ENCODE data around the gene FOXA2. TPM values are rescaled to one million over a fixed set of nuclear protein-coding genes. Genes with fewer than 3 reads are reported as not detected.

Gene FOXA2
- total and polyA plus RNA-seq, 9 of the 15 experiments (the other 6 are each of a cell fraction or from before 2014, with no cell fraction given), result 0.10 to 1.0 (median 0.25) TPM

DNA sequence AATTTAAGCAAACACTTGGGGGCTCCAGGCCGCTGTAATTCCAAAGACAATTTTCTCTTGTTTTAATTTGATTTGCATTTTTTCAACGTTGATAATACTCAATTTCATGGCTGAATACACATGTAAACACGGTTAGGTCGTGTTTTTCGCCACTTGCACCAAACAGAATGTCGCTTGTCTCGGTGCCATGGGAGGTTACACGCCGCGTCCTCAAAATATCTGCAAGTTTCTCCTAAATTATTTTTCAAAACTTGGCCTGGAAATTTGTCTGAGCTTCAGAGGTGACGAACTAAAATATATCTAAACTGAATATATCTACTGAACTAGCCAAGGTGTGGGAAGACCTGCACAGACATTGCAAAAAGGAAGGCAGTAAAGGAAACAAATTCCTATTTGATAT, 15.0 kb downstream of the FOXA2 start (continued):
- TF ChIP-seq, protein P1, sequence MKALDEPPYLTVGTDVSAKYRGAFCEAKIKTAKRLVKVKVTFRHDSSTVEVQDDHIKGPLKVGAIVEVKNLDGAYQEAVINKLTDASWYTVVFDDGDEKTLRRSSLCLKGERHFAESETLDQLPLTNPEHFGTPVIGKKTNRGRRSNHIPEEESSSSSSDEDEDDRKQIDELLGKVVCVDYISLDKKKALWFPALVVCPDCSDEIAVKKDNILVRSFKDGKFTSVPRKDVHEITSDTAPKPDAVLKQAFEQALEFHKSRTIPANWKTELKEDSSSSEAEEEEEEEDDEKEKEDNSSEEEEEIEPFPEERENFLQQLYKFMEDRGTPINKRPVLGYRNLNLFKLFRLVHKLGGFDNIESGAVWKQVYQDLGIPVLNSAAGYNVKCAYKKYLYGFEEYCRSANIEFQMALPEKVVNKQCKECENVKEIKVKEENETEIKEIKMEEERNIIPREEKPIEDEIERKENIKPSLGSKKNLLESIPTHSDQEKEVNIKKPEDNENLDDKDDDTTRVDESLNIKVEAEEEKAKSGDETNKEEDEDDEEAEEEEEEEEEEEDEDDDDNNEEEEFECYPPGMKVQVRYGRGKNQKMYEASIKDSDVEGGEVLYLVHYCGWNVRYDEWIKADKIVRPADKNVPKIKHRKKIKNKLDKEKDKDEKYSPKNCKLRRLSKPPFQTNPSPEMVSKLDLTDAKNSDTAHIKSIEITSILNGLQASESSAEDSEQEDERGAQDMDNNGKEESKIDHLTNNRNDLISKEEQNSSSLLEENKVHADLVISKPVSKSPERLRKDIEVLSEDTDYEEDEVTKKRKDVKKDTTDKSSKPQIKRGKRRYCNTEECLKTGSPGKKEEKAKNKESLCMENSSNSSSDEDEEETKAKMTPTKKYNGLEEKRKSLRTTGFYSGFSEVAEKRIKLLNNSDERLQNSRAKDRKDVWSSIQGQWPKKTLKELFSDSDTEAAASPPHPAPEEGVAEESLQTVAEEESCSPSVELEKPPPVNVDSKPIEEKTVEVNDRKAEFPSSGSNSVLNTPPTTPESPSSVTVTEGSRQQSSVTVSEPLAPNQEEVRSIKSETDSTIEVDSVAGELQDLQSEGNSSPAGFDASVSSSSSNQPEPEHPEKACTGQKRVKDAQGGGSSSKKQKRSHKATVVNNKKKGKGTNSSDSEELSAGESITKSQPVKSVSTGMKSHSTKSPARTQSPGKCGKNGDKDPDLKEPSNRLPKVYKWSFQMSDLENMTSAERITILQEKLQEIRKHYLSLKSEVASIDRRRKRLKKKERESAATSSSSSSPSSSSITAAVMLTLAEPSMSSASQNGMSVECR (CRISPR knock-in tag; IDR thresholded peaks at IDR 0.05), result no peak
- TF ChIP-seq DNMT1 (IDR thresholded peaks at IDR 0.05) (no peak), ZNF41 (CRISPR knock-in tag; conservative IDR thresholded peaks at IDR 0.05) (no peak)

DNA sequence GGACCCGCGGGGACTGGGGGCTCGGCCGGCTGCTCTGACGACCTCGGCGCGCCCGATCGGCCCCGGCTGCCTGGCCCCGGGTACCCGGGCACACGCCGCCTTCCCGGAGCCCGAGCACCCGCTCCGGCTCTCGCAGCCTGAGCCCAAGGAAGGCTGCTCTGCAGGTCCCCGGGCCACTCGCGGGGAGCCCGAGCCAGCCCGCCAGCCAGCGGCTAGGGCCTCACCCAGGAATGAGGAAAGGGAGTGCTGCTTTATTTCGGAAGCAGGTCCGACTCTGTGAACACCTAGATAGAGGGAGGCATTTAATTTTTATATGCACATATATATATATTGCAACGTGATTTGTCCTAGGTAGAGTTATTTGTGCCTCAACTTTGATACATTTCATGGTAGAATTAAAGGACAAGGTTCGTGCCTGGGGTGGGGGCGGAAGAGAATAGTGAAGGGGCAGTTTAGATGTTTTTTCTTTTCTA, 15.5 kb downstream of the FOXA2 start:
- Histone ChIP-seq H2AFZ (ENCODE audit: low read depth, low read length) (no peak overlapping the region), H3K27me3 (ENCODE audit: control insufficient read depth in 2 of 2, insufficient read depth in 2 of 2, low read length in 2 of 2) (no peaks in the 10 kb centered on the region; a peak in 1 of 5 replicates), H3K9ac (ENCODE audit: insufficient read depth in 1 of 2, low read depth in 2 of 2, low read length in 2 of 2) (no peak overlapping the region), H3K9me1 (ENCODE audit: control insufficient read depth, insufficient read depth, low read length) (no peaks in the 10 kb centered on the region), H4K20me1 (replicated peaks; ENCODE audit: control insufficient read depth, insufficient read depth, low read length) (no peaks in the 10 kb centered on the region), H3K4me1 (replicated peaks in 1 of 2; ENCODE audit: control insufficient read depth in 2 of 2, insufficient read depth in 2 of 2, low read length in 2 of 2) (peaks cover 6 to 12% of the 10 kb centered on the region in 2 experiments; a peak in 4 of 5 replicates), H3K4me3 (no peak overlapping the region), H3K36me3 (ENCODE audit: control insufficient read depth, insufficient read depth, low read length) (no peaks in the 10 kb centered on the region), H3K4me2 (ENCODE audit: insufficient read depth, low read length) (no peak overlapping the region), H3K27ac (ENCODE audit: extremely low read depth, low read depth, low read length) (no peak overlapping the region), H3K9me3 (replicated peaks; ENCODE audit: control insufficient read depth, insufficient read depth, low read depth, low read length) (no peaks in the 10 kb centered on the region), H3K79me2 (ENCODE audit: control insufficient read depth, insufficient read depth, low read length) (no peaks in the 10 kb centered on the region)
- in situ Hi-C loops (cut with MboI) (no loop called here), intact Hi-C loops (cut with micrococcal nuclease) (no loop called here)
- CTCF ChIA-PET (ENCODE audit: low intra/inter-chr PET ratio), result no interaction called here
- no TSS peak for BruUV-seq (replicated peaks)
- POLR2A ChIA-PET, result no interaction called here
- FAIRE-seq (no peak), DNase-seq (ENCODE audit: extremely low read depth in 1 of 4, low spot score in 3 of 4) (no peak), ATAC-seq (no peak)
- WGBS (ENCODE audit: insufficient coverage, low coverage, missing lambda C conversion rate), result 48% methylated on average over 13 of the region's 31 CpGs
- TF ChIP-seq, protein P2, sequence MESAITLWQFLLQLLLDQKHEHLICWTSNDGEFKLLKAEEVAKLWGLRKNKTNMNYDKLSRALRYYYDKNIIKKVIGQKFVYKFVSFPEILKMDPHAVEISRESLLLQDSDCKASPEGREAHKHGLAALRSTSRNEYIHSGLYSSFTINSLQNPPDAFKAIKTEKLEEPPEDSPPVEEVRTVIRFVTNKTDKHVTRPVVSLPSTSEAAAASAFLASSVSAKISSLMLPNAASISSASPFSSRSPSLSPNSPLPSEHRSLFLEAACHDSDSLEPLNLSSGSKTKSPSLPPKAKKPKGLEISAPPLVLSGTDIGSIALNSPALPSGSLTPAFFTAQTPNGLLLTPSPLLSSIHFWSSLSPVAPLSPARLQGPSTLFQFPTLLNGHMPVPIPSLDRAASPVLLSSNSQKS (CRISPR knock-in tag; IDR thresholded peaks at IDR 0.05), result no peak
- no peak for TF ChIP-seq KLF6 (CRISPR knock-in tag; IDR thresholded peaks at IDR 0.05; ENCODE audit: borderline replicate concordance)
- TF ChIP-seq, protein P3, sequence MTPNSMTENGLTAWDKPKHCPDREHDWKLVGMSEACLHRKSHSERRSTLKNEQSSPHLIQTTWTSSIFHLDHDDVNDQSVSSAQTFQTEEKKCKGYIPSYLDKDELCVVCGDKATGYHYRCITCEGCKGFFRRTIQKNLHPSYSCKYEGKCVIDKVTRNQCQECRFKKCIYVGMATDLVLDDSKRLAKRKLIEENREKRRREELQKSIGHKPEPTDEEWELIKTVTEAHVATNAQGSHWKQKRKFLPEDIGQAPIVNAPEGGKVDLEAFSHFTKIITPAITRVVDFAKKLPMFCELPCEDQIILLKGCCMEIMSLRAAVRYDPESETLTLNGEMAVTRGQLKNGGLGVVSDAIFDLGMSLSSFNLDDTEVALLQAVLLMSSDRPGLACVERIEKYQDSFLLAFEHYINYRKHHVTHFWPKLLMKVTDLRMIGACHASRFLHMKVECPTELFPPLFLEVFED (CRISPR knock-in tag; conservative IDR thresholded peaks at IDR 0.05), result no peak
- TF ChIP-seq PPARD (CRISPR knock-in tag; IDR thresholded peaks at IDR 0.05), result no peak
- no peak for TF ChIP-seq NFE2 (IDR thresholded peaks at IDR 0.05; ENCODE audit: low read depth)
- TF ChIP-seq, protein P4, sequence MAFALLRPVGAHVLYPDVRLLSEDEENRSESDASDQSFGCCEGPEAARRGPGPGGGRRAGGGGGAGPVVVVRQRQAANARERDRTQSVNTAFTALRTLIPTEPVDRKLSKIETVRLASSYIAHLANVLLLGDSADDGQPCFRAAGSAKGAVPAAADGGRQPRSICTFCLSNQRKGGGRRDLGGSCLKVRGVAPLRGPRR (CRISPR knock-in tag; IDR thresholded peaks at IDR 0.05), result no peak
- TF ChIP-seq SUPT5H (IDR thresholded peaks at IDR 0.05), result no peak
- TF ChIP-seq ZEB2 (IDR thresholded peaks at IDR 0.05), result no peak
- no peak for TF ChIP-seq GABPB2 (CRISPR knock-in tag; conservative IDR thresholded peaks at IDR 0.05)
- TF ChIP-seq, protein P5, sequence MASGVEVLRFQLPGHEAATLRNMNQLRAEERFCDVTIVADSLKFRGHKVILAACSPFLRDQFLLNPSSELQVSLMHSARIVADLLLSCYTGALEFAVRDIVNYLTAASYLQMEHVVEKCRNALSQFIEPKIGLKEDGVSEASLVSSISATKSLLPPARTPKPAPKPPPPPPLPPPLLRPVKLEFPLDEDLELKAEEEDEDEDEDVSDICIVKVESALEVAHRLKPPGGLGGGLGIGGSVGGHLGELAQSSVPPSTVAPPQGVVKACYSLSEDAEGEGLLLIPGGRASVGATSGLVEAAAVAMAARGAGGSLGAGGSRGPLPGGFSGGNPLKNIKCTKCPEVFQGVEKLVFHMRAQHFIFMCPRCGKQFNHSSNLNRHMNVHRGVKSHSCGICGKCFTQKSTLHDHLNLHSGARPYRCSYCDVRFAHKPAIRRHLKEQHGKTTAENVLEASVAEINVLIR (CRISPR knock-in tag; IDR thresholded peaks at IDR 0.05), result no peak

Data from K562 (cell line).